HG02642 (cell line): ENCODE data around the gene CIITA.

ENCODE experiments used
- ATAC-seq: cut with Tn5 transposase; IDR thresholded peaks from one replicate; pipeline ENCODE4 v1.9.1; 2021; ENCODE audit warnings: mild to moderate bottlenecking; ENCODE audit not compliant: unreplicated experiment, poor library complexity

Gene CIITA

DNA sequence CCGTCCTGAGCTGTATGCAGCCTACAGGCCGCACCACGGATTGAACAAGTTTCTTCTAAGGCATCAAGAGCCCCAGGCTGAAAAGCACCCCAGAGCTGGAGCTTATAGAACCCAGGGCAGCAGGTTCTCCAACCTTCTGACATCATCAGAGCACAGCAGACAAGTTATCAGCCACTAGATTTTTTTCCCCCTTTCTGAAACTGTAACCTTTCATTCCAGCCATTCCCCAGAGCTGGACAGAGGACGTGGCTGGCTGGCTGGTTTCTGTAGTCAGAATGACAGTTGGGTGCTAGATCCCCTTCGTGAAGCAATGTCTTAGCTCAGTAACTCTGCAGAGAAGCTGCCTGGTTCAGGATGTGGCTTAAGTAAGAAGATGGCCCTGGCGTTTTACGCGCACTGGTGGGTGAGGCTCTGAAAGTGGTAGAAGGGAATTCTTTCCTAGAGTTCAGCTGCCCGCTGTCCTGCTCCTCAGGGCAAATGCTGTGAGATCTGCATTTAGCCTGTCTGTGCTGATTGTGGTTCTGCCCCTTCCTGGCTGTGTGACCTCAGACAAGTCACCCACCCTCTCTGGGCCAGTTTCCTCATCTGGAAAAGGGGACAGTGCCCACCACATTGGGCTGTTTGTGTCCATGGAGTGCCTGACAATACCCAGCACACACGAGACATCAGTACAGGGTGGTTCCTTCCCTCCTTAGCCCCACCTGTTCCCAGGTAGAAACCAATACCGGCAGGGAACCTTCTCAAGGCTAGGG is 56.1 kb downstream of the CIITA start:
- no peak for ATAC-seq

DNA sequence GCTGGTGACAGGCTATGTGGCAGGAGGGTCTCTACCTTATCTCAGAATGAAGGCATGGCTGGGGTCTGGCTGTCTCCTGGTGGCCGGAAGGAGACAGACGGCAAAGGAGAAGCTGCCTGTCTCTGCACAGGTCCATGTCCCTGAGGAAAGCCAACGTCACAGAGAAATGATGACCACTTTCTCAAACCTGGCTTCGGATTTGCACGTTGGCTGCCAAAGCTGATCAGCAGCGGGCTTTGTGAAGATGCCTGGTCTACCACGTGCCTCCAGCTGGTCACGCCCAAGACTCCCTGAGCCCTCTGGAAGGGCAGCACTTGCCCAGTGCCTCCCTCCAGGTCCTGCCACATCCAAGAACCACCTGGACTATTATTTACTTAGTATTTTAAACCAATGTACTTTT is 56.9 kb downstream of the CIITA start:
- ATAC-seq: no peak

DNA sequence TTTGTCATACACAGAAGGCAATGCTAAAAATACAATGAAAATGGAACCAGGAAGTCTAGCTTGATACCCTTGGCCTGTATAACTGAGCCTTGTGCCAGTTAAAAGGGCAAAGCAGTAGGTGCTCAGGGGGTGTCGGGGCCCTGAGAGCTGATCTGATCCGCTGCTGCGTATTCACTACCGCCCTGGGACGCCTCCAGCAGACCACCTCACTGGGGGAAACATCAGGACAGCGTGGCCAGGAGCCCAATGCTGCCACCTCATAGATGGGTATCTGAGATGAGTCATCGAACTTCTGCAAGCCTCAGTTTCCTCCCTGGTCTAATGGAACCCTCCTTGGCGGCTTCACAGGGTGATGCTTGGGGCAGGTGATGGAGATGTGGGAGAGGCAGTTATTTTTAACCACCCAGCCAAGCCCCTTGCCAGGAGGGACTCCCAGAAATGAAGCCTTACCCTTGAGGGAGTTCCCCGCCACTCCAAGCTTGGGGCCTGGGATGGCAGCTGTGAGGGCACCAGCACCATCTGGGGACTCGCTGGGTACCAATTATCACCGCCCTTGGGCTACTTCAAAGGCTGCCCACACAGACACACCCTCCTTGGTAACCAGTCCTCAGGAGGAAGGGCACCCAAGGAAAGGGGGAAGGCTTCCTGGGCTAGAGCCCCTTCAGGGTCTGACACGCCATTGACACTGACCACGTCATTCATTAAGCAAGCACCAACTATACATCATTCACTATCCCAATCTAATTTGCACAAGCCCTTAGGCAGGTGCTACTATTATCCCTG is 57.5 kb downstream of the CIITA start:
- ATAC-seq: no peak

DNA sequence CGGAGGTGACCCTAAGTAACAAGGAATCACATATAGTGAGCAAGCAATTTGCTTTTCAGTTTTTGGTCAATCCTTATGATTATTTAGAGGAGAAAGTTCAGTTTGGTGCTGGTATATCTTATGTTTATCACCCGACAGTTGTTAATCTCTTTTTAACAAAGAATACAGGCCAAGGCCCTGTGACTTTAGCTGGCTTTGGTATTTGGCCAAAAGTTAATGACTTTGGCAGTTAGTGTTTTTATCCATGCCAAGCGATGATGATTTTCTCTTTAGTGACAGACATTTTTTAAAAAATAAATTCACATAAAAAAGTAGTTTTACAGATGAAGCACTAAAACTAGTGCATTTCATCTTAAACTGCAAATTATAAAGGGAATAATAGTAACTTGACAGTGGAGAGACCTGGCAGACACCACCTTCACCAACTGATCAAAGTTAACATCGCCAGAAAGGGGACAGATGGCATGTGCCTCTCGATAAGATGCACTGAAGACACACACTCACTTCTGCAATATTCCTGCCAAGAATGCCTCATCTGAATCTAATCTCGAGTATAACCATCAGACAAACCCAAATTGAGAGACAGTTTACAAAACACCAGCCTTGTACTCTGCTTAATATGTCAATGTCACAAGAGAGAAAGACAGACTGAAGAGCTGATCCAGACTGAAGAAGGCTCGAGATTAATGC is 58.4 kb downstream of the CIITA start:
- ATAC-seq: no peak

DNA sequence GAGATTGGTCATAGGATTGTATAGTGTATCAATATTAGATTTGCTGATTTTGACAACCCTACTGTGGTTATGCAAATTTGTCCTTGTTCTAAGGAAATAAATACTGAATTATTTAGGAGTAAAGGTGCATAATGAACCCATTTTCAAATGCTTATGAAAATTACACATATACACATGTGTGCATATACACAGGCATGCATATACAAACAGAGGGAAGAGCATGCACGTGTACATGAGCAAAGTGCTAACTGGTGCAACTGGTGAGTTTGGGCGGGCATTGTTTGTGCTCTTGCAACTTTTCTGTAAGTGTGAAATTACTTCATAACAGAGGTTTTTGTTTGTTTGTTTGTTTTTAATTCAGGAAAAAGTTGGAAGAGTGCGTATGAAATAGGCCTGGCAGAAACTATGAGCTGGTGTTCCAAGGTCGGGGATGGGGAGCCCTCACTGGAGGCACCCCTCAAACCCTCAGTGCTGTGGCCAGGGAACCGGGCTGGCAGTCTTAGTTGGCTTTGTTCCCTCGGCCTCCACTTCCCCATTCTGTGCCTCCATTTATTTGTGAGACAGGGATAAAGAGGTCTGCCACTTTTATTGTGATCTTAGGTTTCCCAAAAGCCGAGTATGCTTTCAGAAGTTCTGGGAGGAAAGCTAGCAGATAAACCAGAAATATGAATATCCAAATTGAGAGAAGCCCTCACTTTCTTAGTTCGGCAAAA is 59.4 kb downstream of the CIITA start:
- ATAC-seq: no peak

DNA sequence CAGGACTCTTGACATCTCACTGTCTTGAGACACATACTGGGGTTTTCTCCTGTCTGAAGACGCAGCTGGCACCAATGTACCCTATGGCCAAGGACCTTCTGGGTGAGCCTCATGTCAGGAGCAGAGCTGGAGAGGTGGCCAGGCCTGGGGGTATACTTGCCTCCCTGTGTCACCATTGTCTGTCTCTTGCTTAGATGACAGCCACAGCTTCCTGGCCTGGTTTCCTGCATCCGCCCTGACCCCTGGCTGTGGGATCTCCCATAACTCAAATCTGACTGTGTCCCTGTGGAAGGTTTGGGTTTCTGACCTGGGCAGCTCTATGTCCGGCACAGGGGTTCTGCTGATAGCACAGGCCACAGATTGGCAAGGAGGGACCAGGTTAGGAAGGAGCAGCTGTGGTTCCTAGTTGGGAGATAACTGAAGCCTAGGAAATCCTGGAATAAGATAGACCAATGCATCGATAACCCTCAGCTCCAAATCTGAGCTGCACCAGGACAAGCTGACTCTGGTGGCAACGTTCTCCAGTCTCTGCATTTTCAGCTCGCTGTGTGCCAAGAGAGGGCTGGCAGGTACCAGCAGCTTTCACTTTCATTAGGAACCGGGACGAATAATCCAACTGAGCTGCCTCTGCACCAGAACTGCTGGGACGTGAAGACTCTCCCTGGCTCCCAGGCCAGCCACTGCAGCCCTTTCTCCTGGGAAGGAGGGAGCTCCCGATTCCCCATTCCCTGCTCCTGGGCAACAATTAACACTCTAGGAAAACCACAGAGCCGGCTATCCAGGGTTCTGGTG is 60.3 kb downstream of the CIITA start:
- ATAC-seq: no peak

DNA sequence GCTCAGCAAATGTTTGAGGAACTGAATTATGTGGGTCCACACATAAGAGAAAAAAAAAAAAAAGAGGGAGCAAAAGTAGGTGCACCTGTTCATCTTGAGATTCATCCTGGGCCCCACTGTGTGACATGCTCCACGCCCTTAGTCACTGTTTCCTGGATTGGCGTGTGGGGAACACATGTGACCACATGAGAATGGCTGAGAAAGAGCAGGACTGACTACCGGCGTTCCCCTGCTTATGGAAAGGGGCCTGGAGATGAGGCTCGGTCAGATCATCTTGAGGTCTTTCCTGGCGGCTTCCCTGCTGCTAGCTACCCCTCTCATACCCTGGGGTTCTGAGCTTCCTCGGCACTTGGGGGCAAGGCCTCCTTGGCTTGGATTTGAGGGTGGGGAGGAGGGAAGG is 61.3 kb downstream of the CIITA start:
- ATAC-seq: no peak

DNA sequence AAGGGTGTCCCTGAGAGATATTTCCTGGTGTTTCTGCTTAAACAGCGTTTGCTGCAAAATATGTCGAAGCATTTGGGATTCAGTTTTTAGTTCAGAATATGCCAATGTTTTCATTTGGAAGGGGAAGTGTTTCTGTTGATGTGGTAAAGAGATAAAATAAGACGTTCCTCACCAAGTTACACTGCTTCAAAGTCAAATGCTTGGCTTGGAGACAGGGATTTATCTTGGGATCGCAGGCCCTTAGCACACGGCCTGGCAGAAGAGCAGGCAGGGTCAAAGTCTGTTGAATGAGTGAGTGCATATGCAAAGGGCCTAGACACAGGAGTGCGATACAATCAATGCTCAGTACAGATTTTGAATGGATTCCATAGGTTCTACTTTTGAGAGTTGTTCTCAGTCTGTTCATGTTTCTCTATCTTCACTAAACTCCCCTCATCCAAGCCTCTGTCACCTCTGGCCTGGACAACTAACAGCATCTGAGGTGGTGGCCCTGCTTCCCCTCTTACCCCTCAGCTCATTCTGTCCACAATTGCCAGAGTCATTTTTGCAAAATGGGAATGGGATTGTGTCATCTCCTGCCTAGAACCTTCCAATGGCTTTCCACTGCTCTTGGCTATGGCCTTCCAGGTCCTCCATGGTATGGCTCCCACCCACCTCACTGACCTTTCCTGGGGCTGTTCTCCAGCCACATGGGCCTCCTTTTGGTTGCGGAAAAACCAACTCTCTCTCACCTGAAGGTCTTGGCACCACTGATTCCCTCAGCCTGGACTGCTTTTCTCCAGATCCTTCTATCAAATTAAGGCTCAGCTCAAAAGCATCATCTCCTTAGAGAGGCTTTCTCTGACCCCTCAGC is 62.0 kb downstream of the CIITA start:
- no peak for ATAC-seq

DNA sequence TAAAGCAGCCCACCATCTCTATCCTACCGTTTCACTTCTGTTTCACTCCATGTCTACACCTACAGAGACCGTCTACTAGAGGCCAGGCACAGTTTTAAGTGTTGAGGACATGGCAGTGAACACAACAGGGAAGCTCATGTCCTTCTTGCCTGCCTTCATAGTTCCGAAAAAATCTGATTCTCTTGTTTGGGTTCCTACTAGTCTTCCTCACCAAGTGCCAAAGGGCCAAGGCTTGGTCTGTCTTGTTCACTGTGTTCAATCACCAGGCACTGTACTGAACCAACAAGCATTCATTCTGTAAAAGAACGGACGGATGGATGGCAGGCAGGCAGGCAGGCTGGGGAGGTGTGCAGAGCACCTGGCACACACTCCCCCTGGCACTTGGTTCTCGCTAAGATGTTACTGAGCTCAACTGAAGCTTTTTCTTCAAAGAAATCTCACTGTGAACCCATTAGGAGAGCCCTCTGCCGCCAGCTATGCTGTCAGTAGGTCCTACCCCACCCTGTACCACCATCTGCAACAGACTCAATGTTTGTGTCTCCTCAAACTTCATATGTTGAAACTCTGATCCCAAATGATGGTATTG is 62.7 kb downstream of the CIITA start:
- no peak for ATAC-seq

DNA sequence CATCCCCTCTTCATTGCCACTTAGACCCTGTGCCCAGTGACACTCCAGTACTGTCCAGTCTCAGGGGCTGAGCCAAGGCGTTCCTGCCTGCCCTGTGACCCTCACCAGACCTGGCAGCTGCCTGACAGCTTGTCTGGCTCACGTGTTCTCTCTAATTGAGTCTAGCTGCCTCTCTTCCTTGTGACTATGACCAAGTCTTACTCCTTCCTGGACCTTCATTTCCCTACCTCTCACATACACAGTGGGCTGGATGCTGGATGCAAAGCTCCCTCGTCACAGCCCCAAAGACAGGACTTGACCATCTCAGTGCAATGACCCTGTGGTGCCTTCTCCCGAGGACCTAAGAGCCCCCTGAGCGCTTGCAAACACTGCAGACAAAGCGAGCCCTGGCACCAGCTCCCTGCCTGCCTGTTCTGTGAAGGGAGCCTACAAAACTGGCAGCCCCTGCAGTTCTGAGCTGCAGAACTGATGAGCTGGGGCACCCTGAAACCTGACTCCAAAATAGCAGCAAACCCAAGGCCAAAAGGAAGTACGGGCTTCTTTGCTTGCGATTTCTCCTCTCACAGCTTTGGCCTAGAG is 63.6 kb downstream of the CIITA start:
- no peak for ATAC-seq

DNA sequence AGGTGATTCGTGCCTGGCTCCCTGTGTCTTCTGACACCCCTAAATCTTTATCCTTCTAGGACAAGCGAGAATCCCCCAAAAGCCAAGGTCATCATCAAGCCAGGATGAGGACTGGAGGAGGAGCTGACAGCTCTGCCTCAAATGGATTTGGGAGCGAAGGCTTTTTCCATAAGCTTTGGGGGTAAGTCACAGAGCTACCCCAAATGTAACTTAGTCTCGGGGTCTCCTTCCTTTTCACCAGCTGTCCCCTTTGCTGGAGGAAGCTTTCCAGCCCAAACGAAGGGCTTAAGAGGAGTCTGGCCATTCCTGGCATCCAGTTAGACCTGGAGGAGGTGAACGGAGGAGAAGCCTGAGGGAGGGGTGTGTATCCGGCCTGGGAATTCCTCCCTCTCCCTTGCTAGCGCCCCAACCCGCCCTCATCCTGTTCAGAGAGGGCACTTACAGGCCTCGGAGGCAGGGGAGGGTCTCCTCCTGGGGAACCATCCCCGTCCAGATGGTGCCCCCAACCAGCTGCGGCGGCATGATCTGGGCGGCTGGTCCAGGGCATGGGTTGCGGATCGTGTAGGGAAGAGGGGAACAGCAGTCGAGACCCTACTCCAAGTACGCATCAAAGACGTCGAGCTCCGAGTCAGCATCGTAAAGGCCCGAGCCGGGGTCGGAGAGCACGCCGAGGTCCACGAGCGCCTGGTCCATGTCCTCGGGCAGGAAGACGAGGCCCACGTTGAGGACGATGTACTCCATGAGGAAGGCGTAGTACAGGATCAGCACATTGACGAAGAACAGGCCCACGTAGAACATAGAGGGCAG is 64.3 kb downstream of the CIITA start:
- ATAC-seq: no peak

DNA sequence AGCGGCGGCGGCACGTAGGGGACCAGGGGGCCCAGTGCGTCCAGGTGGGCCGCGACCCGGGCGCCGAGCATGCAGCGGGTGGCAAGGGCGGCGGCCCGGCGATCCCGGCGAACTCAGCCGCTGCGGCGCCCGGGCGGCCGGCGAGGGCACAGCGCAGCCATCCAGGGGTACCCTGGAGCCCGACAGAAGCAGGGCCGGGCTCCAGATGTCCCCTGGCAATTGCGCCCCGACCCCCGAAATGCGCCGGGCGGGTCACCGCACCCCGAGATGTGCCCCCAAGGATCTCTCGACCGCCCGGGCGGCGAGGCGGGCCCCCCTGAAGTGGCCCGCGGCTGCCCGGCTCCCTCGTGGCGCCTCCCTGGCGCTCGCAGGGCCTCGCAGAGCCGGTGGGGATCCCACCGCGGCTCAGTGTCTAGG is 64.9 kb downstream of the CIITA start:
- peak; percentile 12 for ATAC-seq

DNA sequence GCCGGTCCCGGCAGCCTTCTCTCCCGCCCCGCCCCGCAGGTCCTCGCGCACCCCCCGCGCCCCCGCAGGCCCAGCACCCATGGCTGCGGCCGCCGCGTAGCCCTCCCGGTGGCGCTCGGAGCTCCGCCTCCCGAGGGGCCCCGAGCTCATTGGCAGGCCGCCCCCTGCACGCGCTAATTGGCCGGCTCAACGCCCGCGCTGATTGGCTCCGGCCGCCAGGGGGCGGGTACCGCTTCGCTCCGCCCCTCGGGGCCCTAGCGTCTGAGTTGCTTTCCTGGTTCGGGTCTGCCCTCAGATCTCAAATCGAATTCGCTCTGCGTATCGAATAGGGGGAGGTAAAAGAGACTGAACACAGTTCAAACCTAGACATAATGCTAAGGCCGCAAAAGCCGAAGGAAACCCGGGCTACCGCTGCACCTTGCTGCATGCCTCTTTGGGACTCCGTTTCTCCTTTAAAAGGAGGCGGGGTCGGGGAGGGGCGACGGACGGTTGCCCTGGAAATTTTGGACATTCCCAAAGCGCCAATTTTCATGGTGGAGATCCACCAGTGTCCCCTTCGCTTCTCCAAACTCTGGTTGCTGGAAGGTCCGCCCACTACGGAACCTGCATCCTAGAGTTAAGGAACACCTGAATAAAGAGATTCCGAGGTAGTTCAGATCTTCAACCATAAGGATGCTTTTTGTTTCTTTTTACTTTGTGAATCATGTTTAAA is 65.5 kb downstream of the CIITA start, which contains the start of gene DEXI:
DEXI (minus strand) TSS at position 117 of the 712 bp plus-strand sequence. CDS start 463 bp downstream, outside the sequence.
- peak; percentile 70 for ATAC-seq

DNA sequence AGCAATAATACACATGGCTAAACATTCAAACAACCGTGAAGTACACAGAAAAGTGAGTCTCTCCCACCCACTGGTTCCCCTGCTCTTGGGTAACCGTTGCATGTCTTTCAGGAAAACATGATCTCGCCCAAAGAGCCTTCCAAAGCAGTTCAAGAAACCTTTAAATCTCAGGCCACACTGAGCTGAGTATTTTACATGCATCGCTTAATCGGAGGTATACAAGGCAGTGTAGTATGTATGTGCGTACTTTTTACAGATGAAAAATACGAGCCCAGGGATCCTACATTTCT is 66.0 kb downstream of the CIITA start:
- ATAC-seq: no peak

DNA sequence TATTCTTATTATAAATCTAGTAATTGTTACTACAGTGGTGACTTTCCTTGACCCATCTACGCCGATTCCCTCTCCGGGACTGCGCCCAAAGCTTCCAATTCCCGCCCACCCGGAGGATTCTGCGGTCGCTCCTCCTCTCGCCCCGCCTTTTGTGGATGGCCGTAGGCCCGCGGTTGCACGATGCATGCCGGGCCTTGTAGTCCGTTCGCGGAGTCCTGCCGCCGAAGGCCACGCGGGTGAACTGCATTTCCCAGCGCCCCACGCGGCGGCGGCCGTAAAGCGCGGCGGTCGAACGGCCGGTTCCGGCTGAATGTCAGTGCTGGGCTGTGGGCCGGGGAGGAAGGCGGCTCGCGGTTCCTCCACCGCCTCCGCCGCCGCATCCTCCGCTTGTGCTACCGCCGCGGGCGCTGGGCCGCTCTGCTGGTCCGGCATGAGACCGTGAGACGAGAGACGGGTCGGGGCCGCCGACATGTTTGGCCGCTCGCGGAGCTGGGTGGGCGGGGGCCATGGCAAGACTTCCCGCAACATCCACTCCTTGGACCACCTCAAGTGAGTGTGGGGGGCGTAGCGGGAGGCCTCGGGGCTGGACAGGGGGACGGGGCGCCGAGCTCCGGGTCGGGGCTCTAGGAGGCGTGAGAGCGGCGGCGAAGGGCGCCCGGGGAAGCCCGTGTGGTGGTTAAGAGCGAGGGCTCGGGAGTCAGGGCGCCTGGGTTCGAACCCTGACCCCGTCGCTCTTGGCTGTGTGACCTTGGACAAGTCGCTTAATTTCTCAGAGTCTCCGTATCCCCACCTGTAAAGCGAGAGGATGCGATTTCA is 67.5 kb downstream of the CIITA start, which contains the start of gene CLEC16A:
CLEC16A (plus strand) TSS at position 316 of the 816 bp plus-strand sequence; CDS start at position 470, 154 bp downstream.
- ATAC-seq: peak; percentile 76
